Mucosa of stomach (tissue), 1 donor: Measurements from ENCODE around the gene EEF2.

ENCODE experiments used
- H3K27me3 ChIP-seq: one replicate; pipeline ENCODE4 v1.7.0; 2013; ENCODE audit warnings: mild to moderate bottlenecking, low read length; ENCODE audit not compliant: control insufficient read depth, insufficient read depth
- H3K36me3 ChIP-seq: one replicate; pipeline ENCODE4 v1.7.0; 2013; ENCODE audit warnings: low read length; ENCODE audit not compliant: control insufficient read depth, insufficient read depth
- H3K4me1 ChIP-seq: one replicate; pipeline ENCODE4 v1.7.0; 2013; ENCODE audit warnings: mild to moderate bottlenecking, low read length; ENCODE audit not compliant: control insufficient read depth, insufficient read depth
- H3K4me3 ChIP-seq: one replicate; pipeline ENCODE4 v1.7.0; 2013; ENCODE audit warnings: low read length
- H3K9ac ChIP-seq: one replicate; pipeline ENCODE4 v1.7.0; 2013; ENCODE audit warnings: mild to moderate bottlenecking, low read length, moderate library complexity
- H3K9me3 ChIP-seq: one replicate; pipeline ENCODE4 v1.7.0; 2013; ENCODE audit warnings: mild to moderate bottlenecking, low read length, moderate library complexity; ENCODE audit not compliant: control insufficient read depth
- donor health status: Pancreatic carcinoma.

The EEF2 gene

GRCh38 chr19:3987619-3988371, 2.5 kb upstream of the EEF2 start:
- peaks cover 14% of the 10 kb centered on the region for H3K36me3 ChIP-seq
- peak overlapping the region; percentile 5 for H3K9ac ChIP-seq
- no peak overlapping the region for H3K4me3 ChIP-seq
- peaks cover 44% of the 10 kb centered on the region for H3K4me1 ChIP-seq
- H3K27me3 ChIP-seq, result no peaks in the 10 kb centered on the region
- H3K9me3 ChIP-seq, result no peaks in the 10 kb centered on the region

- H3K9me3 ChIP-seq, result no peaks in the 10 kb centered on the region
- peaks cover 48% of the 10 kb centered on the region for H3K4me1 ChIP-seq
- no peak overlapping the region for H3K9ac ChIP-seq
- H3K27me3 ChIP-seq, result no peaks in the 10 kb centered on the region
- peaks cover 27% of the 10 kb centered on the region for H3K36me3 ChIP-seq
- H3K4me3 ChIP-seq, result no peak overlapping the region
Measured at GRCh38 chr19:3986260-3987041, 1.2 kb upstream of the EEF2 start.

- Histone ChIP-seq H3K9ac (no peak overlapping the region), H3K4me3 (peak overlapping the region; percentile 83), H3K9me3 (no peaks in the 10 kb centered on the region), H3K4me1 (peaks cover 55% of the 10 kb centered on the region), H3K36me3 (peaks cover 34% of the 10 kb centered on the region), H3K27me3 (no peaks in the 10 kb centered on the region)
Measured at GRCh38 chr19:3985643-3986259, 488 bp upstream of the EEF2 start.

GRCh38 chr19:3984584-3984907, 717 bp downstream of the EEF2 start:
- H3K9ac ChIP-seq, result peak overlapping the region; percentile 87
- H3K4me3 ChIP-seq, result peak overlapping the region; percentile 83
- no peaks in the 10 kb centered on the region for H3K27me3 ChIP-seq
- no peaks in the 10 kb centered on the region for H3K9me3 ChIP-seq
- H3K4me1 ChIP-seq, result peaks cover 55% of the 10 kb centered on the region
- H3K36me3 ChIP-seq, result peaks cover 41% of the 10 kb centered on the region

- Histone ChIP-seq H3K4me3 (peak overlapping the region; percentile 83), H3K9me3 (no peaks in the 10 kb centered on the region), H3K9ac (peak overlapping the region; percentile 87), H3K4me1 (peaks cover 55% of the 10 kb centered on the region), H3K36me3 (peaks cover 41% of the 10 kb centered on the region), H3K27me3 (no peaks in the 10 kb centered on the region)
Measured at GRCh38 chr19:3983936-3984583, 1.2 kb downstream of the EEF2 start.

GRCh38 chr19:3983542-3983914, 1.7 kb downstream of the EEF2 start:
- no peaks in the 10 kb centered on the region for H3K9me3 ChIP-seq
- peaks cover 55% of the 10 kb centered on the region for H3K4me1 ChIP-seq
- peaks cover 41% of the 10 kb centered on the region for H3K36me3 ChIP-seq
- no peaks in the 10 kb centered on the region for H3K27me3 ChIP-seq
- peak overlapping the region; percentile 87 for H3K9ac ChIP-seq
- peak overlapping the region; percentile 83 for H3K4me3 ChIP-seq

GRCh38 chr19:3982701-3983541, 2.3 kb downstream of the EEF2 start:
- Histone ChIP-seq H3K9ac (peak overlapping the region; percentile 87), H3K27me3 (no peaks in the 10 kb centered on the region), H3K9me3 (no peaks in the 10 kb centered on the region), H3K4me3 (no peak overlapping the region), H3K36me3 (peaks cover 45% of the 10 kb centered on the region), H3K4me1 (peaks cover 50% of the 10 kb centered on the region)

- Histone ChIP-seq H3K4me1 (peaks cover 43% of the 10 kb centered on the region), H3K36me3 (peaks cover 55% of the 10 kb centered on the region), H3K4me3 (no peak overlapping the region), H3K9me3 (no peaks in the 10 kb centered on the region), H3K9ac (peak overlapping the region; percentile 28), H3K27me3 (no peaks in the 10 kb centered on the region)
Measured at GRCh38 chr19:3981736-3982681, 3.3 kb downstream of the EEF2 start.

GRCh38 chr19:3981373-3981735, 3.9 kb downstream of the EEF2 start:
- H3K4me1 ChIP-seq, result peaks cover 37% of the 10 kb centered on the region
- H3K27me3 ChIP-seq, result no peaks in the 10 kb centered on the region
- H3K9me3 ChIP-seq, result no peaks in the 10 kb centered on the region
- no peak overlapping the region for H3K9ac ChIP-seq
- H3K36me3 ChIP-seq, result peaks cover 61% of the 10 kb centered on the region
- no peak overlapping the region for H3K4me3 ChIP-seq

GRCh38 chr19:3980353-3981251, 4.7 kb downstream of the EEF2 start:
- no peaks in the 10 kb centered on the region for H3K9me3 ChIP-seq
- no peak overlapping the region for H3K9ac ChIP-seq
- H3K36me3 ChIP-seq, result peaks cover 62% of the 10 kb centered on the region
- no peaks in the 10 kb centered on the region for H3K27me3 ChIP-seq
- no peak overlapping the region for H3K4me3 ChIP-seq
- peaks cover 29% of the 10 kb centered on the region for H3K4me1 ChIP-seq
